HepG2 (cell line): ENCODE results near the gene XPO1. TPM values are rescaled to one million over a fixed set of nuclear protein-coding genes. Genes with fewer than 3 reads are reported as not detected.
A peak's percentile ranks its signal among the peaks of the same experiment; 100 is the strongest.

ENCODE experiments used
- ELF1 ChIP-seq: sonication (generic); formaldehyde crosslinking; IDR thresholded peaks from 2 replicates; pipeline ENCODE4 v1.4.0; 2020; ENCODE audit warnings: missing genetic modification reagents
- ELF3 ChIP-seq: IDR thresholded peaks from 2 replicates; pipeline ENCODE4 v1.6.1; 2016; ENCODE audit warnings: missing genetic modification reagents, missing compliant biosample characterization
- HDAC2 ChIP-seq: sonication (generic); formaldehyde crosslinking; IDR thresholded peaks from 2 replicates; pipeline ENCODE4 v1.4.0; 2020; ENCODE audit warnings: missing genetic modification reagents
- IKZF1 ChIP-seq: fragments of 450-650 bp; IDR thresholded peaks from 2 replicates; pipeline ENCODE4 v1.7.1; 2016
- KAT8 ChIP-seq: IDR thresholded peaks from 2 replicates; pipeline ENCODE4 v1.6.1; 2016; ENCODE audit warnings: missing genetic modification reagents, missing compliant biosample characterization
- MAX ChIP-seq: IDR thresholded peaks from 2 replicates; pipeline ENCODE4 v1.6.1; 2012; ENCODE audit warnings: inconsistent platforms
- MYPOP ChIP-seq: sonication (generic); formaldehyde crosslinking; IDR thresholded peaks from 2 replicates; pipeline ENCODE4 v1.8.1; 2023; ENCODE audit warnings: mild to moderate bottlenecking, moderate library complexity, missing genetic modification reagents
- NFAT5 ChIP-seq: sonication (generic); formaldehyde crosslinking; IDR thresholded peaks from 2 replicates; pipeline ENCODE4 v1.4.0; 2020; ENCODE audit warnings: missing genetic modification reagents
- PBX3 ChIP-seq: sonication (generic); formaldehyde crosslinking; IDR thresholded peaks from 2 replicates; pipeline ENCODE4 v1.8.1; 2023; ENCODE audit warnings: missing genetic modification reagents, inconsistent platforms, borderline replicate concordance
- PREB ChIP-seq: sonication (generic); formaldehyde crosslinking; IDR thresholded peaks from 2 replicates; pipeline ENCODE4 v1.4.0; 2020; ENCODE audit warnings: missing genetic modification reagents
- SAFB2 ChIP-seq: sonication (generic); formaldehyde crosslinking; IDR thresholded peaks from 2 replicates; pipeline ENCODE4 v1.5.1; 2020; ENCODE audit warnings: missing genetic modification reagents, low read depth, mild to moderate bottlenecking, borderline replicate concordance
- ZNF124 ChIP-seq: sonication (generic); formaldehyde crosslinking; IDR thresholded peaks from 2 replicates; pipeline ENCODE4 v1.4.0; 2020; ENCODE audit warnings: missing genetic modification reagents
- ZNF17 ChIP-seq: sonication (generic); formaldehyde crosslinking; IDR thresholded peaks from 2 replicates; pipeline ENCODE4 v1.5.0; 2020; ENCODE audit warnings: mild to moderate bottlenecking, missing genetic modification reagents
- ZNF281 ChIP-seq: sonication (generic); formaldehyde crosslinking; IDR thresholded peaks from 2 replicates; pipeline ENCODE4 v1.4.0; 2020; ENCODE audit warnings: missing genetic modification reagents, borderline replicate concordance
- ZNF431 ChIP-seq: sonication (generic); formaldehyde crosslinking; IDR thresholded peaks from 2 replicates; pipeline ENCODE4 v1.9.0; 2022; ENCODE audit warnings: missing genetic modification reagents, low read depth, mild to moderate bottlenecking, borderline replicate concordance
- ZNF580 ChIP-seq: IDR thresholded peaks from 2 replicates; pipeline ENCODE4 v1.6.1; 2016; ENCODE audit warnings: low read depth, borderline replicate concordance
- polyA plus RNA-seq, 8 experiments: library from polyadenylated mRNA; depleted of rRNA in 3 of 8; stranded (reverse) in 7 of 8; unstranded in 1 of 8; fragments of >200 nt; fragmentation: Illumina TruSeq in 4 of 8; extraction: Trizol in 4 of 8; gene quantifications; 2 replicates each; pipeline versions ENCODE4 v1.2.1 to v1.2.3, GENCODE V29; 2011 to 2016; ENCODE audit warnings: low read depth in 4 of 8, missing spikeins in 1 of 8, mixed read lengths in 1 of 8; ENCODE audit not compliant: insufficient read depth in 1 of 8
- total RNA-seq, 5 experiments: library from RNA; depleted of rRNA; stranded (reverse); fragments of >200 nt; fragmentation: Illumina TruSeq; extraction: Trizol; gene quantifications; 2 replicates each; pipeline ENCODE4 v1.2.3, GENCODE V29; 2016; ENCODE audit warnings: low read depth in 1 of 5

The XPO1 gene
- total and polyA plus RNA-seq, 2 of the 13 experiments (the other 11 are each of a cell fraction or from before 2014, with no cell fraction given), result 67.4 to 212 TPM

- TF ChIP-seq NFAT5 (CRISPR knock-in tag) (peak; percentile 34; the same call in 1 of the 2 replicates), ZNF281 (CRISPR knock-in tag) (peak; percentile 86), ELF1 (peak; percentile 72), IKZF1 (no peak), ZNF580 (peak; percentile 79; the same call in 1 of the 2 replicates), HDAC2 (CRISPR knock-in tag) (peak; percentile 44; the same call in 1 of the 2 replicates), ZNF431 (CRISPR knock-in tag) (0 out of 2 replicates have a peak, but pooled peaks have one; percentile 30), ZNF17 (CRISPR knock-in tag) (no peak), ELF3 (CRISPR knock-in tag) (peak; percentile 66; the same call in 1 of the 2 replicates), PREB (no peak), MYPOP (CRISPR knock-in tag) (peak; percentile 16), PBX3 (CRISPR knock-in tag) (no peak), ZNF124 (CRISPR knock-in tag) (no peak), KAT8 (peak; percentile 77), SAFB2 (CRISPR knock-in tag) (peak; percentile 84), MAX (peak; percentile 84)
These were observed 66.9 kb downstream of the XPO1 start, which contains the start of gene USP34 (continued) for GRCh38 chr2:61470965-61471904.
